ENCODE results near the gene TAF4. TPM values are rescaled to one million over a fixed set of nuclear protein-coding genes. Genes with fewer than 3 reads are reported as not detected.

Gene TAF4
- total and polyA plus RNA-seq, 2 donors: 3.4 to 12.0 TPM

DNA sequence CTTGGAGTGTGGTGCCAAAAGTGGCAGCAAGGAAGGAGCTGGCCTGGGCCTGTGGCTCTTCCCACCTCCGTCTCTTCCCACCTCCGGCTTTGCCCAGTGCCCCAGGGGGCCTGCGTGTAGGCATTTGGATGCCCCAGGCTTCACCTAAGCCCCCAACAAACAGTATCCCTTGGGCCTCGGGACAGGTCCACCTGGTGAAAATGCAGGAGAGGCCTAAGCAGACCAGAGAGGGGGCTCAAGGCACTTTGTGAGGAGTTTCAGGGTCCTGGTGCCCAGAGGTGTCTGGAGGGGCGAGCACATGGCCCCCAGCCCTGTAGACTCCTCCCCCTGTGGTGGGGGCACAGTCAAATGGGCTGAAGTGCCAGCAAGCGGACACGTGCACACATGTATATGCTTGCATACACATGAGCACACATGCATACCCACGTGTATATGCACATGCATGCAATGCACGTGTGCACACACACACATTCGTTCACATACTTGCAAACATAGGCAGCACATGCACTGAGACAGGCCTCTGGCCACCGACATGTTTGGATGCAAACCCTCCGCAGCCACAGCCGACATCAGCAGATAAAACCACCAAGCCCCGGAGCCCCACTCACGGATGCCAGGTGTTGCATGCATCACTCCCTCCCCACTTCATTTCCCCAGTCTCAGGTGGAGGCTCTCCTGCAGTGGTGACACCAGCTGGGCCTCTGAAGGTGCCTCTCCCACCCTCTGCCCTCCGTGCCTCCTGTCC, 124.5 kb downstream of the TAF4 start:
- Histone ChIP-seq H3K4me1 (ENCODE audit: control insufficient read depth in 2 of 2, insufficient read depth in 2 of 2, low read length in 2 of 2) (no peaks in the 10 kb centered on the region), H3K4me3 (ENCODE audit: low read length in 2 of 2) (no peak overlapping the region), H3K27ac (ENCODE audit: low read depth in 1 of 2, low read length in 1 of 2) (no peak overlapping the region), H3K36me3 (ENCODE audit: control insufficient read depth in 2 of 2, insufficient read depth in 2 of 2, low read length in 1 of 2) (no peaks in the 10 kb centered on the region), H3K27me3 (ENCODE audit: control insufficient read depth in 2 of 2, insufficient read depth in 1 of 2, low read length in 1 of 2) (no peaks in the 10 kb centered on the region), H3K9me3 (ENCODE audit: control insufficient read depth in 2 of 2, insufficient read depth in 1 of 2, low read length in 1 of 2) (peaks cover 0 to 7% of the 10 kb centered on the region in 2 donors)
- DNase-seq (ENCODE audit: low read depth in 6 of 9, low spot score in 9 of 9): no peak
- 85% methylated on average over 16 of the region's 16 CpGs for WGBS

- Histone ChIP-seq H3K27ac (ENCODE audit: low read depth in 1 of 2, low read length in 1 of 2) (no peak overlapping the region), H3K27me3 (ENCODE audit: control insufficient read depth in 2 of 2, insufficient read depth in 1 of 2, low read length in 1 of 2) (no peaks in the 10 kb centered on the region), H3K36me3 (ENCODE audit: control insufficient read depth in 2 of 2, insufficient read depth in 2 of 2, low read length in 1 of 2) (no peaks in the 10 kb centered on the region), H3K4me1 (ENCODE audit: control insufficient read depth in 2 of 2, insufficient read depth in 2 of 2, low read length in 2 of 2) (no peaks in the 10 kb centered on the region), H3K4me3 (ENCODE audit: low read length in 2 of 2) (no peak overlapping the region), H3K9me3 (ENCODE audit: control insufficient read depth in 2 of 2, insufficient read depth in 1 of 2, low read length in 1 of 2) (peaks cover 0 to 7% of the 10 kb centered on the region in 2 donors)
- DNase-seq (ENCODE audit: low read depth in 6 of 9, low spot score in 9 of 9): no peak
- WGBS: 94% methylated on average over 17 of the region's 17 CpGs
Measured at GRCh38 chr20:61940491-61940890, 125.2 kb downstream of the TAF4 start.

DNA sequence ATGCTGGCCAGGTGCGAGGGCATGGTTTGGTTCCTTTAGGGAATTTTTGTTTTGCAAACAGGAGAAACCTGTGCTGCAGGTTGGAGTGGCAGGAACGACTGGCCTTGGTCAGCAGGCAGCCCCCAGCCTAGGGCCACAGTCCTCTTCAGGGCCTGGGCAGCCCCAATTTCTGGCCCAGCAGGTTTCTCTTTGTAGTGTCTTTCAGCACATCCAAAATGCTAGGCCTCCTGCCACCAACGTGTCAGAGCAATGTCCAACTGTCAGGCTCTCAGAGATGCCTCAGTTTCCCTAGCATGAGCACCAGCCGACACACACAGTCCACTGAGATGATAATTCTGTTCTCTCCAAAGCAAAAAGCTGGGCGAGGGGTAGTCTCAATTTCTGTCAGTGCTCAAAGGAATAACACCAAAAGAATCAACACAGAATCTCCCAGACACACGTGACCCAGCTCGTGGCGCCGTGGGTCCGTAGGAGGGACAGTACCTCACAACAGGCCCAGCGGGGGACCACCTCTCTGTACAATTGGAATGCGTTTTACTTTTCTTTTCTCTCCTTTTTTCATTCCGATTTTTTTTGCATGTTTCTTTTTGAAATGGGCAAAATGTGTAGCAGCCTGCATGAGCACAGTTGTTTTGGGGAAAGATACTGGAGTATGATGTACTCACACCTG, 125.9 kb downstream of the TAF4 start:
- no peaks in the 10 kb centered on the region for H3K36me3 ChIP-seq (ENCODE audit: control insufficient read depth in 2 of 2, insufficient read depth in 2 of 2, low read length in 1 of 2)
- H3K4me1 ChIP-seq (ENCODE audit: control insufficient read depth in 2 of 2, insufficient read depth in 2 of 2, low read length in 2 of 2): no peaks in the 10 kb centered on the region
- no peak overlapping the region for H3K27ac ChIP-seq (ENCODE audit: low read depth in 1 of 2, low read length in 1 of 2)
- H3K27me3 ChIP-seq (ENCODE audit: control insufficient read depth in 2 of 2, insufficient read depth in 1 of 2, low read length in 1 of 2): no peaks in the 10 kb centered on the region
- DNase-seq (ENCODE audit: low read depth in 6 of 9, low spot score in 9 of 9): no peak
- no peak overlapping the region for H3K4me3 ChIP-seq (ENCODE audit: low read length in 2 of 2)
- H3K9me3 ChIP-seq (ENCODE audit: control insufficient read depth in 2 of 2, insufficient read depth in 1 of 2, low read length in 1 of 2): peaks cover 0 to 7% of the 10 kb centered on the region in 2 donors
- 84% methylated on average over 13 of the region's 13 CpGs for WGBS

- no peak for DNase-seq (ENCODE audit: low read depth in 6 of 9, low spot score in 9 of 9)
- H3K9me3 ChIP-seq (ENCODE audit: control insufficient read depth in 2 of 2, insufficient read depth in 1 of 2, low read length in 1 of 2): peaks cover 0 to 7% of the 10 kb centered on the region in 2 donors
- H3K27me3 ChIP-seq (ENCODE audit: control insufficient read depth in 2 of 2, insufficient read depth in 1 of 2, low read length in 1 of 2): peaks cover 0 to 3% of the 10 kb centered on the region in 2 donors
- H3K4me3 ChIP-seq (ENCODE audit: low read length in 2 of 2): no peak overlapping the region
- no peaks in the 10 kb centered on the region for H3K4me1 ChIP-seq (ENCODE audit: control insufficient read depth in 2 of 2, insufficient read depth in 2 of 2, low read length in 2 of 2)
- H3K36me3 ChIP-seq (ENCODE audit: control insufficient read depth in 2 of 2, insufficient read depth in 2 of 2, low read length in 1 of 2): no peaks in the 10 kb centered on the region
- WGBS: 90% methylated on average over 27 of the region's 27 CpGs
- H3K27ac ChIP-seq (ENCODE audit: low read depth in 1 of 2, low read length in 1 of 2): no peak overlapping the region
Measured at GRCh38 chr20:61938839-61939690, 126.6 kb downstream of the TAF4 start.

- no peak overlapping the region for H3K4me3 ChIP-seq (ENCODE audit: low read length in 2 of 2)
- no peaks in the 10 kb centered on the region for H3K4me1 ChIP-seq (ENCODE audit: control insufficient read depth in 2 of 2, insufficient read depth in 2 of 2, low read length in 2 of 2)
- H3K27me3 ChIP-seq (ENCODE audit: control insufficient read depth in 2 of 2, insufficient read depth in 1 of 2, low read length in 1 of 2): peaks cover 0 to 4% of the 10 kb centered on the region in 2 donors
- 92% methylated on average over 31 of the region's 31 CpGs for WGBS
- H3K27ac ChIP-seq (ENCODE audit: low read depth in 1 of 2, low read length in 1 of 2): no peak overlapping the region
- no peak for DNase-seq (ENCODE audit: low read depth in 6 of 9, low spot score in 9 of 9)
- no peaks in the 10 kb centered on the region for H3K36me3 ChIP-seq (ENCODE audit: control insufficient read depth in 2 of 2, insufficient read depth in 2 of 2, low read length in 1 of 2)
- peaks cover 0 to 7% of the 10 kb centered on the region in 2 donors for H3K9me3 ChIP-seq (ENCODE audit: control insufficient read depth in 2 of 2, insufficient read depth in 1 of 2, low read length in 1 of 2)
Measured at GRCh38 chr20:61937963-61938838, 127.5 kb downstream of the TAF4 start.

- WGBS: 84% methylated on average over 10 of the region's 10 CpGs
- peaks cover 0 to 4% of the 10 kb centered on the region in 2 donors for H3K27me3 ChIP-seq (ENCODE audit: control insufficient read depth in 2 of 2, insufficient read depth in 1 of 2, low read length in 1 of 2)
- H3K4me1 ChIP-seq (ENCODE audit: control insufficient read depth in 2 of 2, insufficient read depth in 2 of 2, low read length in 2 of 2): no peaks in the 10 kb centered on the region
- no peaks in the 10 kb centered on the region for H3K36me3 ChIP-seq (ENCODE audit: control insufficient read depth in 2 of 2, insufficient read depth in 2 of 2, low read length in 1 of 2)
- DNase-seq (ENCODE audit: low read depth in 6 of 9, low spot score in 9 of 9): no peak
- no peak overlapping the region for H3K4me3 ChIP-seq (ENCODE audit: low read length in 2 of 2)
- H3K9me3 ChIP-seq (ENCODE audit: control insufficient read depth in 2 of 2, insufficient read depth in 1 of 2, low read length in 1 of 2): peaks cover 0 to 7% of the 10 kb centered on the region in 2 donors
- H3K27ac ChIP-seq (ENCODE audit: low read depth in 1 of 2, low read length in 1 of 2): no peak overlapping the region
Measured at GRCh38 chr20:61937146-61937962, 128.3 kb downstream of the TAF4 start.

GRCh38 chr20:61936701-61937131, 129.0 kb downstream of the TAF4 start:
- Histone ChIP-seq H3K36me3 (ENCODE audit: control insufficient read depth in 2 of 2, insufficient read depth in 2 of 2, low read length in 1 of 2) (no peaks in the 10 kb centered on the region), H3K27me3 (ENCODE audit: control insufficient read depth in 2 of 2, insufficient read depth in 1 of 2, low read length in 1 of 2) (peaks cover 0 to 4% of the 10 kb centered on the region in 2 donors), H3K4me3 (ENCODE audit: low read length in 2 of 2) (no peak overlapping the region), H3K4me1 (ENCODE audit: control insufficient read depth in 2 of 2, insufficient read depth in 2 of 2, low read length in 2 of 2) (no peaks in the 10 kb centered on the region), H3K9me3 (ENCODE audit: control insufficient read depth in 2 of 2, insufficient read depth in 1 of 2, low read length in 1 of 2) (peaks cover 0 to under 1% of the 10 kb centered on the region in 2 donors), H3K27ac (ENCODE audit: low read depth in 1 of 2, low read length in 1 of 2) (no peak overlapping the region)
- WGBS: 93% methylated on average over 29 of the region's 29 CpGs
- no peak for DNase-seq (ENCODE audit: low read depth in 6 of 9, low spot score in 9 of 9)

Data from thymus (tissue), 11 donors.